ENCODE data around the gene CLTA. TPM values are rescaled to one million over a fixed set of nuclear protein-coding genes. Genes with fewer than 3 reads are reported as not detected.

CLTA gene
- total RNA-seq, 2 donors from 2014 or later: 221 to 240 TPM

- Histone ChIP-seq H3K4me3 (ENCODE audit: low read length) (peak overlapping the region; percentile 98), H3K27me3 (ENCODE audit: control insufficient read depth, insufficient read depth, low read length, poor library complexity, severe bottlenecking) (no peaks in the 10 kb centered on the region), H3K9ac (ENCODE audit: extremely low read depth, low read length, poor library complexity, severe bottlenecking) (peak overlapping the region; percentile 94), H3K27ac (ENCODE audit: low read depth, low read length) (peak overlapping the region; percentile 29), H3K4me1 (ENCODE audit: control insufficient read depth, insufficient read depth, low read length) (peaks cover 14% of the 10 kb centered on the region), H3K9me3 (ENCODE audit: control insufficient read depth, low read length) (no peaks in the 10 kb centered on the region), H3K36me3 (ENCODE audit: control insufficient read depth, insufficient read depth, low read length) (peaks cover 16% of the 10 kb centered on the region)
- Mint-ChIP-seq H3K36me3 (ENCODE audit: low read depth) (peaks cover 20% of the 10 kb centered on the region), H3K9me3 (no peaks in the 10 kb centered on the region), H3K27me3 (ENCODE audit: insufficient read depth) (no peaks in the 10 kb centered on the region), H3K27ac (peak overlapping the region; percentile 89), H3K4me3 (peak overlapping the region; percentile 90), H3K4me1 (peaks cover 50% of the 10 kb centered on the region)
- DNase-seq: peak; percentile 58
- TF ChIP-seq, protein P1, sequence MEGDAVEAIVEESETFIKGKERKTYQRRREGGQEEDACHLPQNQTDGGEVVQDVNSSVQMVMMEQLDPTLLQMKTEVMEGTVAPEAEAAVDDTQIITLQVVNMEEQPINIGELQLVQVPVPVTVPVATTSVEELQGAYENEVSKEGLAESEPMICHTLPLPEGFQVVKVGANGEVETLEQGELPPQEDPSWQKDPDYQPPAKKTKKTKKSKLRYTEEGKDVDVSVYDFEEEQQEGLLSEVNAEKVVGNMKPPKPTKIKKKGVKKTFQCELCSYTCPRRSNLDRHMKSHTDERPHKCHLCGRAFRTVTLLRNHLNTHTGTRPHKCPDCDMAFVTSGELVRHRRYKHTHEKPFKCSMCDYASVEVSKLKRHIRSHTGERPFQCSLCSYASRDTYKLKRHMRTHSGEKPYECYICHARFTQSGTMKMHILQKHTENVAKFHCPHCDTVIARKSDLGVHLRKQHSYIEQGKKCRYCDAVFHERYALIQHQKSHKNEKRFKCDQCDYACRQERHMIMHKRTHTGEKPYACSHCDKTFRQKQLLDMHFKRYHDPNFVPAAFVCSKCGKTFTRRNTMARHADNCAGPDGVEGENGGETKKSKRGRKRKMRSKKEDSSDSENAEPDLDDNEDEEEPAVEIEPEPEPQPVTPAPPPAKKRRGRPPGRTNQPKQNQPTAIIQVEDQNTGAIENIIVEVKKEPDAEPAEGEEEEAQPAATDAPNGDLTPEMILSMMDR (conservative IDR thresholded peaks at IDR 0.05): no peak
- WGBS, 2 experiments (ENCODE audit: insufficient coverage in 1 of 2, insufficient read length in 1 of 2): 0% methylated on average over 7 to 18 of the region's 18 CpGs
Measured at GRCh38 chr9:36191290-36191645, 547 bp downstream of the CLTA start.

GRCh38 chr9:36191686-36192085 lies 965 bp downstream of the CLTA start:
- Mint-ChIP-seq H3K4me3 (peak overlapping the region; percentile 90), H3K27me3 (ENCODE audit: insufficient read depth) (no peaks in the 10 kb centered on the region), H3K9me3 (no peaks in the 10 kb centered on the region), H3K27ac (peak overlapping the region; percentile 89), H3K4me1 (peaks cover 50% of the 10 kb centered on the region), H3K36me3 (ENCODE audit: low read depth) (peaks cover 23% of the 10 kb centered on the region)
- Histone ChIP-seq H3K27me3 (ENCODE audit: control insufficient read depth, insufficient read depth, low read length, poor library complexity, severe bottlenecking) (no peaks in the 10 kb centered on the region), H3K4me3 (ENCODE audit: low read length) (peak overlapping the region; percentile 98), H3K4me1 (ENCODE audit: control insufficient read depth, insufficient read depth, low read length) (peaks cover 14% of the 10 kb centered on the region), H3K9ac (ENCODE audit: extremely low read depth, low read length, poor library complexity, severe bottlenecking) (peak overlapping the region; percentile 94), H3K9me3 (ENCODE audit: control insufficient read depth, low read length) (no peaks in the 10 kb centered on the region), H3K36me3 (ENCODE audit: control insufficient read depth, insufficient read depth, low read length) (peaks cover 20% of the 10 kb centered on the region), H3K27ac (ENCODE audit: low read depth, low read length) (no peak overlapping the region)
- WGBS, 2 experiments (ENCODE audit: insufficient coverage in 1 of 2, insufficient read length in 1 of 2): 4% methylated on average over 7 of the region's 7 CpGs
- TF ChIP-seq, protein P1 (conservative IDR thresholded peaks at IDR 0.05): no peak
- DNase-seq: no peak

- H3K4me3 ChIP-seq (ENCODE audit: low read length): peak overlapping the region; percentile 98
- H3K36me3 ChIP-seq (ENCODE audit: control insufficient read depth, insufficient read depth, low read length): peaks cover 25% of the 10 kb centered on the region
- Mint-ChIP-seq H3K4me1 (peaks cover 51% of the 10 kb centered on the region), H3K4me3 (peak overlapping the region; percentile 90), H3K36me3 (ENCODE audit: low read depth) (peaks cover 25% of the 10 kb centered on the region), H3K27me3 (ENCODE audit: insufficient read depth) (no peaks in the 10 kb centered on the region), H3K9me3 (no peaks in the 10 kb centered on the region), H3K27ac (no peak overlapping the region)
- no peaks in the 10 kb centered on the region for H3K9me3 ChIP-seq (ENCODE audit: control insufficient read depth, low read length)
- no peak overlapping the region for H3K27ac ChIP-seq (ENCODE audit: low read depth, low read length)
- TF ChIP-seq, protein P1 (conservative IDR thresholded peaks at IDR 0.05): no peak
- 40 to 74% methylated on average over 1 to 4 of the region's 4 CpGs for WGBS, 2 experiments (ENCODE audit: insufficient coverage in 1 of 2, insufficient read length in 1 of 2)
- H3K9ac ChIP-seq (ENCODE audit: extremely low read depth, low read length, poor library complexity, severe bottlenecking): peak overlapping the region; percentile 94
- H3K4me1 ChIP-seq (ENCODE audit: control insufficient read depth, insufficient read depth, low read length): peaks cover 14% of the 10 kb centered on the region
- no peak for DNase-seq
- no peaks in the 10 kb centered on the region for H3K27me3 ChIP-seq (ENCODE audit: control insufficient read depth, insufficient read depth, low read length, poor library complexity, severe bottlenecking)
Measured at GRCh38 chr9:36192196-36192595, 1.5 kb downstream of the CLTA start.

All from endodermal cell (in vitro differentiated cells).